ENCODE data around the gene NUDT14.

Gene NUDT14

DNA sequence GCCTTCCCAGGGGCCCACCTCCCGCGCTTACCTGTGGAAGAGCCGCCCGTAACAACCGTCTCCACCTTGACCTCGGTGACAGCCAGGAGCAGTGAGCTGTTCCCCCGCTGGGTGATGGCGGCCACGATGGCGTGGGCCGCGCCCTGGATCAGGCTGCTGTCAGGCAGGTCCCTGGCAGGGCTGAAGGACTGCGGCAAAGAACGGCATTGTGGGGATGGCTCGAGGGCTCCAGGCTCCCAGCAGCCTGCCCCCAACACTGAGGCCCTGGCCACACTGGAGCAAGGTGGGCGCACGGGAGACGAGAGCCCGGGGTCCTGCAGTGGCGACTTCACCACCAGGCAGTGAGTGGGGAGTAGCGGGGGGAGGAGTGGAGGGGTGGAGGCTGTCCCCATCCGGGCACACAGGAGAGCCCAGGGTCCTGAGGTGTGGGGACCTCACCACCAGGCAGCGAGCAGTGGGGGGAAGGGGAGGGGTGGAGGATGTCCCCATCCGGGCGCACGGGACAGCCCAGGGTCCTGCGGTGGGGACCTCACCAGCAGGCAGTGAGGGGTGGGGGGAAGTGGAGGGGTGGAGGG lies 37.6 kb downstream of the NUDT14 start:
- Histone ChIP-seq H3K9me3 (ENCODE audit: low read depth, low read length) (no peaks in the 10 kb centered on the region), H3K9ac (ENCODE audit: insufficient read length) (no peak overlapping the region), H3K36me3 (ENCODE audit: insufficient read depth, low read length) (no peaks in the 10 kb centered on the region), H3K4me3 (no peak overlapping the region), H3K27ac (no peak overlapping the region)
- DNase-seq (ENCODE audit: low read depth, low spot score), result no peak
- TF ChIP-seq POLR2AphosphoS5 (IDR thresholded peaks at IDR 0.05; ENCODE audit: borderline replicate concordance, low read depth, low read length), result no peak
- TF ChIP-seq FOXP2 (optimal IDR thresholded peaks at IDR 0.05; ENCODE audit: control extremely low read depth, extremely low read length, insufficient read depth), result no peak
- TF ChIP-seq EZH2 (IDR thresholded peaks at IDR 0.05), result no peak

DNA sequence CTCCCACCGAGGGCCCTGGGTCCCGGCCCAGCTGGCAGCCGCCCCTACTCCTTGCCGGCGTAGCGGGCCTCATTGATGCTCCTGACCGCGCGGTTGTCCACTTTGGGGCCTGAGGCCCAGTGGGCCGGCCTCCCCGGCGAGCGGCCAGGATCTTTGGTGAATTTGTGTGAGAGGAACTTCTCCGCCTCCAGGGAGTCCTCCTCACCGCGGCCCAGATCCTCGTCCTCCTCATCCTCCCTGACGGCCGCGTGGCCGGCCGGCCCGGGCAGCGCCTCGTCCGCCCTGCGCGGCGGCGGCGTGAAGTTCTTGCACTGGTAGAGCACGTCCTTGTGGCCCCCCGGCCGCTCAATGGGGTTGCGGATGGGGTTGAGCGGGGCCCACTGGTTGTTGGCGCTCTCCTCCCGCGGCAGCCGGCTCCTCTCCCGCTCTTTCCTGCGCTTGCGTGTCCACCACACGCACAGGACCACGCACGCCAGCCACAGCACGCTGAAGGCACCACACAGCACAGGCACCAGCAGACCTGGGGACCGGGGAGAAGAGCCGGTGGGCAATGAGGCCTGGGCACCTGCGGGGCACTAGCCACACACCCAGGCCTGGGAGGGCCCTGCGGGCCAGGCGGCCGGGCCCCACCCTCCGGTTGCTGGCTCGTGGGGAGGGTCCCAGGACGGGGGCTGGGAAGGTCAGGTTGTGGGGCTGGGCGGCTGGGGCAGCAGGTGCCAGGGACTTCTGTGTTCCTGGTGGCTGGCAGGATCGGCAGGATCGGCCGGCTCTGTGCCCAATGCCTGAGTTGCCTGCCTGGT lies 38.3 kb downstream of the NUDT14 start:
- DNase-seq (ENCODE audit: low read depth, low spot score), result no peak
- H3K9ac ChIP-seq (ENCODE audit: insufficient read length), result no peak overlapping the region
- H3K4me3 ChIP-seq, result no peak overlapping the region
- no peaks in the 10 kb centered on the region for H3K36me3 ChIP-seq (ENCODE audit: insufficient read depth, low read length)
- H3K27ac ChIP-seq, result no peak overlapping the region
- no peak for TF ChIP-seq EZH2 (IDR thresholded peaks at IDR 0.05)
- TF ChIP-seq FOXP2 (optimal IDR thresholded peaks at IDR 0.05; ENCODE audit: control extremely low read depth, extremely low read length, insufficient read depth), result no peak
- no peak for TF ChIP-seq POLR2AphosphoS5 (IDR thresholded peaks at IDR 0.05; ENCODE audit: borderline replicate concordance, low read depth, low read length)
- H3K9me3 ChIP-seq (ENCODE audit: low read depth, low read length), result no peaks in the 10 kb centered on the region

DNA sequence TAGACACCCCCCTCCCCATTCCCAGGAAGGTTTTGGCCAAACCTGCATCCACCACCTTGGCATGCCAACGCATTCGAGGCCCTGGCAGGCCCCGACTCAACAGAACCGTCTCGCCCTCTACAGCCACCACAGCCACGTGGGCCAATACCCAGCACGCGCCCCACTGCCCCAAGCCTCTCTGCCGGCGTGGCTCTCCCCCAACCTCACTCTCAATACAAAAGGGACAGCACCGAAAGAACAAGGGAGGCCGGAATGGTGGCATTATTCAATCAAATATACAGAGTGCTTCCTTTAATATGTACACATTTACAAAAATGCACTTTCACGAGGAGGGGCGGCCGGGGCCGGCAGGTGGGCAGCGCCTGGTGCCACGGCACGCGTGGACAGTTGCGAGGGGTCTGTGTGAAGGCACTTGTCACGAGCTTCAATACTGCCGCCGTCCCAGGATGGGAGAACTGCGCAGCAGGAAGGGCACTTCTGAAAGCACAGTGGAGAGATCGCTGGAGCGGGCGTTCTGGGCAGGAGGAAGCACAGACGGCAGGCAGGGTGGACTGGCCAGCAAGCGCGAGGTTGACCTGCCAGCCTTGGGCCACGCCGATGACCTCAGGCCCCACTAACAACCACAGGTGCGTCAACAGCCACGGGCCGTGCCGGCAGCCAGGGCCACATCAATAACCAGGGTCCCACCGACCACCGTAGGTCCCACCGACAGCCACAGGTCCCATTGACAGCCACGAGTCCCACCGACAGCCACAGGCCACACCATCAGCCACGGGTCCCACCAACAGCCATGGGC lies 39.4 kb downstream of the NUDT14 start:
- Histone ChIP-seq H3K36me3 (ENCODE audit: insufficient read depth, low read length) (no peaks in the 10 kb centered on the region), H3K4me3 (no peak overlapping the region), H3K9ac (ENCODE audit: insufficient read length) (no peak overlapping the region), H3K27ac (no peak overlapping the region), H3K9me3 (ENCODE audit: low read depth, low read length) (no peaks in the 10 kb centered on the region)
- TF ChIP-seq FOXP2 (optimal IDR thresholded peaks at IDR 0.05; ENCODE audit: control extremely low read depth, extremely low read length, insufficient read depth), result no peak
- TF ChIP-seq POLR2AphosphoS5 (IDR thresholded peaks at IDR 0.05; ENCODE audit: borderline replicate concordance, low read depth, low read length), result no peak
- no peak for TF ChIP-seq EZH2 (IDR thresholded peaks at IDR 0.05)
- DNase-seq (ENCODE audit: low read depth, low spot score), result no peak

DNA sequence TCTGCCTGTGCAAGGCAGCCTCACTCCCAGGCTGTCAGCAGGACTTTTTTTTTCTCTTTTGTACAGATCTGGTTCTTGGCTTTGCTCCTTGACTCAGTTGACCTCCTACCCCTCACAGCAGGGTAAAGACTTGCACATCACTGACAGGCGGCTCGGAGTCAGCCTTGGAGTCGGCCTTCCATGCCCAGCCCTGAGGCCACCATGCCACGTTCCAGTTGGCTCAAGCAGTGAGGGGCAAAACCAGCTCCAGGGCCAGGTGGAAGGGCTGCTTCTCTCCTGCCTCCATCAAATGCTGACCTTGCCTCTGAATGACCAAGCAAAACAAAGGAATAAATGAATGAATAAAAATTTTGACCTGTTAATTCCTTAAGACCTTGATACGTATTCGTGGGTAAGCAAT lies 40.1 kb downstream of the NUDT14 start:
- no peaks in the 10 kb centered on the region for H3K9me3 ChIP-seq (ENCODE audit: low read depth, low read length)
- TF ChIP-seq POLR2AphosphoS5 (IDR thresholded peaks at IDR 0.05; ENCODE audit: borderline replicate concordance, low read depth, low read length) (no peak), EZH2 (IDR thresholded peaks at IDR 0.05) (no peak), FOXP2 (optimal IDR thresholded peaks at IDR 0.05; ENCODE audit: control extremely low read depth, extremely low read length, insufficient read depth) (no peak)
- no peak overlapping the region for H3K4me3 ChIP-seq
- H3K27ac ChIP-seq, result no peak overlapping the region
- H3K36me3 ChIP-seq (ENCODE audit: insufficient read depth, low read length), result no peaks in the 10 kb centered on the region
- H3K9ac ChIP-seq (ENCODE audit: insufficient read length), result no peak overlapping the region
- DNase-seq (ENCODE audit: low read depth, low spot score), result no peak

DNA sequence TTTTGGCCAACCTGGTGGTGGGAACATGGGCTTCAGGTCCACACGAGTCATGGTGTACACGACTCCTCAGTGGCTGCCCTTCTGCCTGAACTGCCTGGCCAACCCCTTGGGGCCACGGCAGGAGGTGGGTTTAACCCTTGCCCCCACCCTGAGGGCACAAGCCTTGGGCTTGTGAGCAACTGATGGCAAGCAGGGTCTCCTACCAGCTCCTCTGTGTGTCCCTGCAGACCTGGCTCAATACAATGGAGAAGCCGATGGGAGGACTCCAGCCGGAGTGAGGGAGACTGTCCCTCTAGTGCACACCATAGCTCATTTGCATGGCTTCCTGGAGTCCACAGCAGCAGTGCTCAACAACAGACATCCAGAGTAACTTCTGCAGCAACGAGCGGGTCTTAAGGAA lies 40.5 kb downstream of the NUDT14 start:
- no peak for TF ChIP-seq POLR2AphosphoS5 (IDR thresholded peaks at IDR 0.05; ENCODE audit: borderline replicate concordance, low read depth, low read length)
- TF ChIP-seq FOXP2 (optimal IDR thresholded peaks at IDR 0.05; ENCODE audit: control extremely low read depth, extremely low read length, insufficient read depth), result no peak
- TF ChIP-seq EZH2 (IDR thresholded peaks at IDR 0.05), result no peak
- H3K9ac ChIP-seq (ENCODE audit: insufficient read length), result no peak overlapping the region
- no peaks in the 10 kb centered on the region for H3K9me3 ChIP-seq (ENCODE audit: low read depth, low read length)
- H3K36me3 ChIP-seq (ENCODE audit: insufficient read depth, low read length), result no peaks in the 10 kb centered on the region
- H3K4me3 ChIP-seq, result no peak overlapping the region
- DNase-seq (ENCODE audit: low read depth, low spot score), result no peak
- no peak overlapping the region for H3K27ac ChIP-seq

DNA sequence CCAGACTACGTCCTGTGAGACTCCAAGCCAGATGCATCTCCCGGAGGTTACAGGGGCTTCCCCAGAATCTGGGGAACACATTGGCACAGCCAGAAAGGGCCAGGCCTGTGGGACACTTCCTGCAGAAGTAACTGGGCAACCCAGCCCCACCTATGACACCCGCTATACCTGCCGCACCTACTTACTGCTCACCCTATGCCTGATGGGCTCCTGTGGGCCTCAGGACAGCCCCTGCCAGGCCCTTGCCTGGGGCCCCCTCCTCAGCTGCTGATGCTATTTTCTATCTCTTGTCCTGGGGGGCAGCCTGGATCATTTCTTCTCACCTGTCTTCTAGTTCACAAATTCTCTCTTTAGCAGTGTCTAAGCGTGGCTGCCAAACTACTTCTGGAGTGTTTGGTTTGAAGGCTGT lies 41.3 kb downstream of the NUDT14 start:
- H3K9me3 ChIP-seq (ENCODE audit: low read depth, low read length), result no peaks in the 10 kb centered on the region
- H3K9ac ChIP-seq (ENCODE audit: insufficient read length), result no peak overlapping the region
- H3K27ac ChIP-seq, result no peak overlapping the region
- H3K36me3 ChIP-seq (ENCODE audit: insufficient read depth, low read length), result no peaks in the 10 kb centered on the region
- no peak for TF ChIP-seq POLR2AphosphoS5 (IDR thresholded peaks at IDR 0.05; ENCODE audit: borderline replicate concordance, low read depth, low read length)
- TF ChIP-seq EZH2 (IDR thresholded peaks at IDR 0.05), result no peak
- no peak for TF ChIP-seq FOXP2 (optimal IDR thresholded peaks at IDR 0.05; ENCODE audit: control extremely low read depth, extremely low read length, insufficient read depth)
- H3K4me3 ChIP-seq, result no peak overlapping the region
- DNase-seq (ENCODE audit: low read depth, low spot score), result no peak

DNA sequence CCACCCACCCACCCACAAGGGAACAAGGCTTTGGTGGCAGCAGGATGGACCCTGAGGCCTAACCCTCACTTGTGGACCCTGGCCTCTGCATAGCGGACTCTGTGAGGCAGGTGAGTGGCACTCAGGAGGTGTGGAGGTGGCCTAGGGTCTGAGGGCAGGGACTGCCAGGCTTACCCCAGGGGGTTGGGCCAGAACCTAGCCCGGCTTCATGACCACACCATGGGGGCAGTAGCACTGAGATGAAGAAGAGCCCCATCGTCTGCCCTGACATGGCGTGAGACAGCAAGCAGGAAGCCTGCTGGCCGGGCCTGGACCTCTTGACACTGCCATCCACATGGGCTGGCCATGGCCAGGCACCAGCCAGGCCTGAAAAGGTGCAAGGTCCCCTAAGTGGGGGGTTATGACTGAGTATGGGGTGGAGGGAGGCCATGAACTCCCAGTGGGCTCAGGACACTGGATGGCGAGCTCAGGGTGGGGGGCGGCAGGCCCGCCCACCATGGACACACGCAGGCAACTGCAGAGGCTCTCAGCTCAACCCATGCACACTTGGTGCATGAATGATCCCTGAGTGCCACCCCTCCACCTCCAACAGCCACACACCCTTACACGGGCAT lies 41.8 kb downstream of the NUDT14 start:
- no peak for DNase-seq (ENCODE audit: low read depth, low spot score)
- Histone ChIP-seq H3K9ac (ENCODE audit: insufficient read length) (no peak overlapping the region), H3K4me3 (no peak overlapping the region), H3K9me3 (ENCODE audit: low read depth, low read length) (no peaks in the 10 kb centered on the region), H3K36me3 (ENCODE audit: insufficient read depth, low read length) (no peaks in the 10 kb centered on the region), H3K27ac (no peak overlapping the region)
- TF ChIP-seq POLR2AphosphoS5 (IDR thresholded peaks at IDR 0.05; ENCODE audit: borderline replicate concordance, low read depth, low read length) (no peak), FOXP2 (optimal IDR thresholded peaks at IDR 0.05; ENCODE audit: control extremely low read depth, extremely low read length, insufficient read depth) (no peak), EZH2 (IDR thresholded peaks at IDR 0.05) (no peak)
